AG09319 (cell line): ENCODE measurements around the gene MRI1.

Source experiments
- DNase-seq: peaks from one replicate; pipeline ENCODE4 v3.0.0-alpha.2; 2010; ENCODE audit warnings: low read depth; ENCODE audit errors: extremely low read depth
- CTCF ChIP-seq: IDR thresholded peaks from 2 replicates; pipeline ENCODE4 v1.5.1; 2011; ENCODE audit warnings: low read depth, mild to moderate bottlenecking, inconsistent platforms, low read length, moderate library complexity

Gene MRI1

GRCh38 chr19:13803038-13803437 lies 38.7 kb downstream of the MRI1 start:
- no peak for TF ChIP-seq CTCF
- DNase-seq = no peak

- no peak for DNase-seq
- peak; percentile 11 for TF ChIP-seq CTCF
These were observed 40.7 kb downstream of the MRI1 start for GRCh38 chr19:13804830-13805683.

GRCh38 chr19:13806728-13807127 lies 42.4 kb downstream of the MRI1 start:
- TF ChIP-seq CTCF = no peak
- DNase-seq = no peak

- no peak for DNase-seq
- TF ChIP-seq CTCF = no peak
These were observed 43.2 kb downstream of the MRI1 start for GRCh38 chr19:13807421-13808021.

- no peak for TF ChIP-seq CTCF
- no peak for DNase-seq
These were observed 44.5 kb downstream of the MRI1 start for GRCh38 chr19:13808856-13809255.

- no peak for TF ChIP-seq CTCF
- no peak for DNase-seq
These were observed 48.2 kb downstream of the MRI1 start for GRCh38 chr19:13812544-13812943.

GRCh38 chr19:13813147-13813546 lies 48.8 kb downstream of the MRI1 start:
- TF ChIP-seq CTCF = no peak

More at GRCh38 chr19:13813147-13813546, 48.8 kb downstream of the MRI1 start:
- no peak for DNase-seq
